Measurements from ENCODE around the gene TXNDC8.

Gene TXNDC8

DNA sequence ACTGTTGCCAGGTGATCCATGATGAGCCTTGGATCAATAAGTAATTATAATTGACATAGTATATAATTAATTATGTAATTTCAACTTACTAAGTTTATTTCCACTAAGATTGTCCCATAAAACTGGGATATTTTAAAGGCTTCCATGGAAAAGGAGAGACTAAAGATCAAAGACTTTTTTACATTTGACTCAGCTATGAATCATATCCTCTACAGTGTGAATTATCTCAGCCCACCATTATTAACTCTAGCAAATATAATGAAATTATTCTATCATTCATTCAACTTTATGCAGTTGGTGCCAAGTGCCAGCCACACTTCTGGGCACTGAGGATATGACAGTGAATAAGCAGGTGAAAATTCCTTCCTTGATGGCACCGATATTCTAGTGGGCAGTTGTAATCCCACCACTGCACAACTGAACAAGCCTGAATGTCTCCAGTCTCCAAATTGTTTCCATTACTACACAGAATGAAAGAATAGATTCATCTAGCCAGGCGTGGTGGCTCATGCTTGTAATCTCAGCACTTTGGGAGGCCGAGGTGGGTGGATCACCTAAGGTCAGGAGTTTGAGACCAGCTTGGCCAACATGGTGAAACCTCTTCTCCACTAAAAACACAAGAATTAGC lies 59.5 kb downstream of the TXNDC8 start:
- DNase-seq (ENCODE audit: low spot score): no peak

DNA sequence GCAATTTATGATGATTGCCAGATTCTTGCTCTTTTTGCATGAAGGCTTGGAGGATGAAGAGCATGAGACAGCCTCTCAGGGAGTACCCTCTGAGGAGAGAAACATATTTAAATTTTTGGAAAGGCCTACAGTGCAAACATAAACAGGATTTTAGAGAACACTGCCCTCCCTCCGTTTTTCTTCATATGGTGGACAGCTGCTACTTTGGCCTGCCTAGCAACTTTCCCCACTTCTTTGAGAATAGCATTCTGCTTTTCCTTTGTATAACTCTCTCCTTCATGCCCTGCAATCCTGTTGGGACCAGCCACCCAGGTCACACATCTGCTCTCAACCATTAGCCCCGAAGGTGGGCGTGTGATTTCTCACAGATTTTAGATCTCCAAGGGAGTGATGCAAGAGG lies 60.9 kb downstream of the TXNDC8 start:
- DNase-seq (ENCODE audit: low spot score): no peak

DNA sequence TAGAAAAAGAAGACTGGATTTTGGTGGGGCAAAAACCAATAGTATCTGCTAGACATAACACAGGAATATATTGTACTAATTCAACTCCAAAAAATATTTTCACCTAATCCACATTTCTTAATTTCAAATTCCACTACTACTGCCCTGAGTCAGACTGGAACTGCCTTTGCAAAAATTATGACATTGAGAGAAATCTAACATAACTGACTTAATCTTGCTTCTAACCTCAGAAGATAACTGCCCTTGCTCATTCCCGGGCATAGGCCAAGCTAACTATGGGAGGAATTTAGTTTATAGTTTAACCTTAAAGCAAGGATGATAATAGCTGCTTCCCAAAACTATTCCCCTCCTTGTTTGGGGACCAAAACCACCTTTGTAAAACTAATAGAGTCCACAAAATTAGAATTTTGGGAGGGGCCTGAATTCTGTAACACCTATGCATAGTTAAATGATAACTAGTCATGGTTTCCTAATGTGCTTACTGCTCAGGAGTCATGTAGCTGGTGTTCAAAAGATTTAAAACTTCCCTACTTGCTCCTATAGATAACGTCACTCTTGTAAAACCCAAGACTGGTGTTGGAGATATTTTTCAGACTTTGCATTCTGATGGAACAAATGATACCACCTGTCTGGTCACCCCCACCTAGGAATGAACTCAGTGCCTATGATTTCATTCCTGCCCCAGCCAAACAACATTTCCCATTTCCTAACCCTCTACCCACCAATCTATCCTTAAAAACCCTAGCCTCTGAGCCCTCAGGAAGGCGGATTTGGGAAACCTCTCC lies 67.3 kb downstream of the TXNDC8 start:
- DNase-seq (ENCODE audit: low spot score): no peak

DNA sequence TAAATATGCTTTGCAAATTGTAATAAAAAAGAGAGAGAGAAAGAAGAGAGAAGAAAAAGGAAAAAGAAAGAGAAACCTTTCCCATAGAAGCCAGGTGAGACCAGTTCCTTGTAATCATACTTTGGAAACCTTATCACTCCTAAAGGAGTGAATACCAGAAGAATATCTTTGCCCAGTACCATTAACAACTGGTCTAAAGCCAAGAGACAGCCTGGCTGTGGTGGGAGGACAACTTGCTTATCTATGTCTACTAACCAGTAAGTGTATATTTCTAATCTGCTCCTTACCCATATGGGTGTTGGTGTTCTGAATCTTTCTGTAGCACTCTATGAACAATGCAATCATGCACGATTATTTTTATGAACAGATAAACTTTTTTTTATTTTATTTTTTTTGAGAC lies 70.9 kb downstream of the TXNDC8 start:
- DNase-seq (ENCODE audit: low spot score): no peak

DNA sequence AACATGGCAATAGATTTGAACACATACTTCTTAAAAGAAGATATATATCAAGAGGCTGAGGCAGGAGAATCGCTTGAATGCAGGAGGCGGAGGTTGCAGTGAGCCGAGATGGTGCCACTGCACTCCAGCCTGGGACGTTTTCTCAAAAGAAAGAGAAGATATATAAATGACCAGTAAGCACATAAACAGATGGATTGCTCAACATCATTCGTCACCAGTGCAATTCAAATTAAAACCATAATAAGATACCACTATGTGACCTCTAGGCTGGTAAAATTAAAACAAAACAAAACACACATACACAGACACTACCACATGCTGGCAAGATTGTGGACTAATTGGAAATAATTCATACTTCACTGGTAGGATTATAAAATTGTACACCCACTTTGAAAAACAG lies 76.0 kb downstream of the TXNDC8 start:
- DNase-seq (ENCODE audit: low spot score): no peak

DNA sequence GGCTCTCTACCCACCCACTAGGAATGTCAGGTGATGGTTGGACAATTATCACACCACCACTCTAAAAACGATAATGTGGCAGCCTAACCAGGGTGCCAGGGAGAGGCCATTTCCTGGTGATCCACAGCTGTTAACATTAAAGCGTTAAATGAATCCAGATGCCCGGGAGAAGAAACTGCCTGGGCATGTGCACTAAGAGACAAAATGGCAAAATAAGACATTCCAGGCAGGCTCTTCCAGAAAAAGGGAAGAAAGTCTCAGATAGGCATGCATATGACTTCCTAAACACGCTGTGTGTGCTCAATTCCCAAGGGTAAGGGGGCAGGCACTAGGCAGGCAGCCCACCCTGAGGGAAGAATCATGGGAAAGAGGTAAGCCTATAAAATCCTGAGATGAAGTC lies 76.8 kb downstream of the TXNDC8 start:
- no peak for DNase-seq (ENCODE audit: low spot score)

DNA sequence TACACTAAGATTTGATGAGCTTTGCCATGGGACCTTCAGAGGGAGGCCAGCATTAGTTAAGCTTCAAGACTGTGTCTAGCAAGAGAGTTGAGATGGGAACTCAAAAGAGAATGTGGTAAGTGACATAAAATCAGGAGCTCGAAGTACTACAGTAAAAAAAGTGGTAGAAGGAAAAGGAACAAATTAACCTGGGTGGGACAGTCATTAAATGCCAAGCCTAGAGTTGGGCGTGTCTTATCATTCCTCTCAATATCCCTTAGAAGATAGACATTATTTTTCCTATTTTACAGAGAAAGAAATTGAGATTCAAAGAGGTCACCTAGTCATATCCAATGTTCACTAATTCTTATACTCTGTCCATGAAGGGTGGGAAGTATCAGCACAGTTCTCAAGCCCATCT lies 78.1 kb downstream of the TXNDC8 start:
- no peak for DNase-seq (ENCODE audit: low spot score)

DNA sequence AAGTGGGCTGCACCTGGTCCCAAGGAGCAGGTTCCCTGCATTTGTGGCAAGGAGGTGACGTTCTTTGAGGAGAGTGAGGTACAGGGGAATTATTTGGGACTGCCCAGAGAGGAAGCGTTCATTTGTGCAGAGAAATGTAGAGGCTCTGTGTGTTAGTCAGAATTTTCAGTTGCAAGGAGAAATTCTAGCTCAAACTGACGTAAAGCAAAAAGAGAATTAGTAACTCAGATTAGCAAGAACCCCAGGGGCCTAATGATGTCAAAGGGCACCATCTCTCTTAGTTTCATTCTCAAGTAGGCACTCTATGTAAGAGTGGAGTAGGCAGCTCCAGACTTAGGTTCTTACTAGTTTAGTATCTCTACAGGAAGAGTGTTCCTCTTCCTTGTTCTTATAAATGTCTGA lies 79.0 kb downstream of the TXNDC8 start:
- no peak for DNase-seq (ENCODE audit: low spot score)

DNA sequence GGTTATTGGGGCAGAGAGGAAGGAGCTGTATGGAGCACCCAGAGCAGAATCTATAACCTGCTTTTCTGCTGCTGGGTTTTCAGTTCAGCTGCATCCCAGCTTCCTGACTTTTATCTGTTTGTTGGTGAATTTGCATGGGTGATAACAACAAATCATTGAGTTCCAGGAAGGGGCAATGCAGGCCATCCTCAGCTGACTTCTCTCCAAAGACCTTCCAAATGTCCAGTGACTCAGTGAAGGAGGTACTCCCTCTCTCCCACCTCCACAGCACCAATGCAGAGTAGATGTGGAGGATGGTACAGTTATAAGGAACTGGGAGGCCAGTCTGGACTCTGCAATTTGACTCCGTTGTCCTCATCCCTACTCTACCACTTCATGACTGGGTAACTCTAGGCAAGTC lies 79.7 kb downstream of the TXNDC8 start:
- peak; percentile 51 for DNase-seq (ENCODE audit: low spot score)

DNA sequence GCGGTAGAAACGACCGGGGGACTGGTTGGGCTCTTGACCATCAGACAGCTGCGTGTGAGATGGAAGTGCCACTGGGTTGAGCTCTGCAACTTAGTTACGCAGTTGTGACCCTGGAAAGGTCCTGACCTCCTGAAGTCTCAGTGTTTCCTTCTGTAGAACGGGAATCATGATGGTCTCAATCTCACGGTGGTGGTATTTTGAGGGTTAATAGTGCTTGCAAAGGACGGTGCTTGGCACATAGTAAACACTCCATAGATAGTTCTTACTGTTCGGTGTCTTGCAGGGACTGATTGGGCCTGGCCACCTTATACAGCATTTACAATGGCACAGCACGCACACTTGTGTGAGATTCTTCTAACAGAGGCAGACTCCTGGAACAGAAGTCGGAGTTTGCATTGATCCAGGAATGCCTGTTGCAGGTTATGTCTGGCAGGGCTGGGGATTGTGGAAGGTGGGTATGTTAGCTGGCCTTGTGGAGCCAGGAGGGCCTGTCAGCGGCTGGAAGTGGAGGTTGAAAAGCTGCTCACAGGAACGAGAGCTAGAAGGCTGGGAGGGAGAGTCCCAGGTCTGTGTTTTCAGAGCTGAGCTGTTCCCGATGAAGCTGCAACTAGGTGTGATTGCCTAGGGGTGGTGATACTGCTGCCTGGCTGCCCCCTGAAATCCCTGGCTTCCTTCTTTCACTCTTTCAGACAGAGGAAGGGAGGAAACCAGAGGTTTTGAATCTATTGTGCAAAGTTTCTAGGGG lies 80.4 kb downstream of the TXNDC8 start:
- no peak for DNase-seq (ENCODE audit: low spot score)

DNA sequence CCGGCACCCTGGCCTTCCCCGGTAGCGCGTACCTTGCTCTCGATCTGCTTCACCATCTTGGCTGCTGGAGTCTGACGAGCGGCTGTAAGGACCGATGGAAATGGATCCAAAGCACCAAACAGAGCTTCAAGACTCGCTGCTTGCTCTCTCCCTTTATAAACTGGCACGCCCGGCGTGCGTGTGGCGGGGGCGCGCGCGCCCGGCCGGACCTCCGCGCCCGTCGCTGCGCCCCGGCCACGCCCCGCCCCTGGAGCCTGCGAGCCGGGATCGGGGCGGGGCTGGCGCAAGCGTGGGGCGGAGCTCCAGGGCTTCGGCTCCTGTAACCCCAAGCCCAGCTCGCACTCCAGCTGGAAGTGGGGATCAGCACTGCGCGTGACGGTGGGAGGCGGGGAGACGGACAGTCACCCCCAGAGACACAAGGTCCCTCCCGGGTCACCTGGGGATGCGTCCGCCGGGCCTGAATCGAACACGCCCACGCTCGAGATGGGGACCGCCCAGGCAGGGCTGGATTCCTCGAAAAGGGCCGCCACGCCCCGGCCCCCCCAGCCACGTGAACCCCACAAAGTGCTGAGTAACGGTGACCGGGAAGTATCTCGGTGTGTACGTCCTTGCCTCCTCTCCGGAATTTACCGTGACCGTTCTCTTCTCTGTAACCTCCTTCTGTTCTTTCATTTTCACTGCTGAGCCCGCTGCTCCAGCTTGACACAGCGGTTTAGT lies 81.1 kb downstream of the TXNDC8 start, which contains the start of gene TXN:
Gene TXN (minus strand): TSS at position 128 of the 717 bp plus-strand sequence. CDS start 72 bp downstream, at position 56.
- peak; percentile 97 for DNase-seq (ENCODE audit: low spot score)

DNA sequence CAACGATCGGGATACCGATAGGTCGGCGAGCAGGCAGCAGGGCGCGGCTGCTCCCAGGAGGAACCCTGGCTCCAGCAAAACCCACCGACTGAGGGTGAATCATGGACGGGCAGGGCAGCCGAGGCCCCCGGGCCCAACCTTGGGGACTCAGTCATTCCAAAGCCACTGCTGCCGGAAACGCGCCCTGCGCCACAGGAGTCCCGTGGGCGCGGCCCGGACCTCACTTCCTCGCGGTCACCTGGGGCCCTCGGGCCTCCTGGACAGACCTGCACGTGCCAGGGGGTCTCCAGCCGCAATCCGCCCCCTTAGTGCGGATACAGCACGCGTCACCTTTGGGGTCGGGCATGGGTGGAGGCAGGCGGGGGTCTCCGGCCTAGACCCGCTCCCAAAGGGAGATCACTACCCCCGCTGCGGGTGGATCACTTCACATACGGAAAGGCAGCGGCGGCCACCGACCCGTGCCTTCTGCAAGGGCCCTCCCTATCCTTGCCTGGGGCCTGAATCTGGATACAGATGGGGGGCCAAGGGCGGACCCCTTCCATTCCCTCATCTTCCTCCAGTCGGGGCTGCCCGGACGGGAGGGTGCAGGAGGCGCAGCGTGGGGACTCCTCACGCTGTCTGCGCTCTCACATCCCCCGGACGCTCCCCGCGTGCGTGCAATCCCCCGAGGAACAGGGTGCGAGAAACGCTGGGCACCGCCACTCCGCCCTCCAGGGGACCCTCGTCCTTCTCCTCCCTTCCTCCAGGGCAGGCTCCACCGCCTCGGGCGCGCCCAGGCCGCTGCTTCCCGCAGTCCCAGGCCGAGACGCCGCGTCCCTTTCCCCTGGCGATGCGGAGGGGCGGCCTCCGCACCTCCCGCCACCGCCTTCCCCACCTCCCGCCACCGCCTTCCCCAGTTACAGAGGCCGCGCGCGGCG lies 81.9 kb downstream of the TXNDC8 start:
- peak; percentile 59 for DNase-seq (ENCODE audit: low spot score)

DNA sequence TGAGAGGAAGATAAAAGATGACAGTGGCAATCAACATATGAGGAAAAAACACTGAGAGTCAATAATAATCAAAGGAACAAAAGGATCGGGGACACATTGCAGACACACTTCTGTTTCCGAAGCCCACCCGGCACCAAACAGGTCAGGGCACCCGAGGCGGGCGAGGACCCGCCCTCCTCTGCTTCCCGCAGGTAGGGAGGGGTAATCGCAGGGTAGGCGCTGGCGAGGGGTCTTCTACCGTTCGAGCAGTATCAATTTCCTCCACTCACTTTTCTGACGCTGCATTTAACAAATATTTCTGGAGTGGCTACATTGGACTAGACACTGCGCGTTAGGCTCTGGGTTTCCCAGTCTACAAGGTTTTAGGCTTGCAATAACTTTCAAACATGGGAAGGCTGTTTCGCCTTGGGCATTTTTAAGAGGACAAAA lies 82.6 kb downstream of the TXNDC8 start:
- no peak for DNase-seq (ENCODE audit: low spot score)

DNA sequence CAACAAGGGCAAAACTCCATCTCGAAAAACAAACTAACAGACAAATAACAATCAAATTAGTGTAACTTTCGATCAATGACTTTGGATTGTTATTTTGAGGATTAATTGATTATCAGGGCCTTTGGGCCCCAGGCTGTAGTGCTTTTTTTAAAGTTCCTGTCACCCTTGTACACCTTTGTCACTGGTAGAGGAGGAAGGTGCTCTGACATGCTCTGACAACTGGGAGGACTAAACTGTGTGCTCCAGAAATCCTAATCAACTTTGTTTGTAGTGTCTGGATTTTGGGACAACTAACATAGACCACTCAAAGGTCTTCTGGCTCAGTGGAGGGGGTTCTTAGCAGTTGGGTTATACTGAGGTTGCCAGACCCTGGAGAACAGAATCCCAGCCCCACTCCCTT lies 83.2 kb downstream of the TXNDC8 start:
- DNase-seq (ENCODE audit: low spot score): peak; percentile 28
